NCI-H1417 treated with DMSO at 0.1 percent for 48 hours (cell line): ENCODE results near the gene INPP4A.

ENCODE experiments used
- DNase-seq: peaks from one replicate; lab custom pipeline; 2025; lab: John Stamatoyannopoulos, UW

The INPP4A gene

DNA sequence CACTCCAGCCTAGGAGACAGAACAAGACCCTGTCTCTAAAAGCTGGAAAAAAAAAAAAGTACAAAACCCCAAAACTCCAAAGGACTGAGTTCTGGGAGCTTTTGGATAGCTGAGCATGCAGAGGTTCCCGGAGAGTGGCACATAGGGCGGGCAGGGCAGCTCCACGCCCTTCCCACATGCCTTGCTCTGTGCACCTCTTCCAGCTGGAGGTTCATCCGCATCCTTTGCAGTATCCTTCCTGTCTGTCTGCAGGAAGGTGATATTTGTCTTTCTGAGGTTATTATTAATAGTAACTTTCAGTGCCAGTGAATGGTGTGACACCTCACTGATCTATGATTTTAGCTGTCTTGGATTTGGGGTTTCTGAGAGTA is 70.2 kb downstream of the INPP4A start:
- no peak for DNase-seq

DNA sequence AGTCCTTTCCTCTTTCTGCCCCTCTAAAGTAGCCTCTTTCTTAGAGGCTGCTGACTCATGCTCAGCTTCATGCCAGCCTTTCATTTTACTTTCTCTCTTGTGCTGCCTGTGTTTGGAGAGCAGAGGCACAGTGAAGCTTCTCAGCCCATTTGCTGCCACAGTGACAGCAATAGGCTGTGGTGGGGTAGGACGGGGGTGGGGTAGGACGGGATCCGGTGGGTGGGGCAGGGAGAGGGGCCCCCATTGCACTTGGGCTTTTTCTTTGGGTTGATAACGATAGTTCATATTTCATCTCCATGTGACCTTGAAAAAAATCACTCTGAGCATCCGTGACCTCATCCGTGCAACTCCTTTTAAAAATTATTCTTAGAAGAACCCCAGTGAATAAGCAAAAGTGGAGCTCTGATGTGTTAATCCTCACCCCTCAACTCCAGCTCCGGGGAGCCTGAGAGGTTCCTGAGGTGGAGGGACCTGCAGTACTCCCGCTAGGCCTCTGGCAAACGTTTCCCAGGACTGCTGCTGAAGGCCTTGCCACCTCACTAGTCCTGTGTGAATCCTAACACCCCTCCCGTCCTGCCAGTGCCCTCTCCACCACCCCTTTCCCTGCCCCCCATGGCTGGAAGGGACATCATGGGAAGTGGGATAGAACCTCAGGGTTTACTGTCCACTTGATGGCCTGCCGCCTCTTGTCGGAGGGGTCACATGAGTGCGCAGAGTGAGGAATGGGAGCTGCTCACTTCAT is 70.8 kb downstream of the INPP4A start:
- no peak for DNase-seq

DNA sequence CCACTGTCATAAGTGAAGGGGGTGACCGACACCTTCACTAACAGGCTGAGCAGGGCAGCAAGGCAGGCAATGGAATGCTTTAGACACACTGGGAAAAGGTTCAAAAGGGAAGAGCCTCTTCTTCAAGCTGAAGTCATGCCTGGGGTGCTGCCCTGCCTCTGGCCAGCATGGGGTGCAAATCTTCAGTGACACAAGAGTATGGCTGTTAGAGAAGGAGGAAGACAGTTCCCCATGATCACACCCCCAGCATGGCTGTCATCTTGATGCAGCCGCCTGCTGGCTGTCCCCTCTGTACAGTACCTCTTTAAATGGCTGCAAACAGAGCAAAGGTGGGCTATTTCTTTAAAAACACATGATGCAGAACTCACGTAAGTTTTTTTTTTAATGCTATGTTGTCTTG is 71.9 kb downstream of the INPP4A start:
- DNase-seq, result no peak

DNA sequence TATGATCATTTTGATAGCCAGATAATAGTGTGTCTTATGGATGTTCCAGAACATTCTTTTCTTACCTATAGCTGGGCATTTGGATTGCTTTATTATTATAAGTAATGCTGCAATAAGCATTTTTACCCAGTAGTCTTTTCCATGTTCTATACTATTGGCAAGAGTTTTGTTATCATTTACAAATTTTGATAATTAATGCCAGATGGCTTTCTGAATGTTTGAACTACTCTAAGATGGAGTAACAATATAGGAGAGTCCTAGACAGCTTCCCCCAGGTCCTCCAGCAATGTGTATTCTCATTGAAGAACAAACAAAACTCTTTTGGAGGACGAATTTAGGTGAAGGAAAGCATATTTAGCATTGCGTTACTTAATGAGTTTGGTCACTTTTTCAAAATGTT is 73.0 kb downstream of the INPP4A start:
- DNase-seq, result no peak

DNA sequence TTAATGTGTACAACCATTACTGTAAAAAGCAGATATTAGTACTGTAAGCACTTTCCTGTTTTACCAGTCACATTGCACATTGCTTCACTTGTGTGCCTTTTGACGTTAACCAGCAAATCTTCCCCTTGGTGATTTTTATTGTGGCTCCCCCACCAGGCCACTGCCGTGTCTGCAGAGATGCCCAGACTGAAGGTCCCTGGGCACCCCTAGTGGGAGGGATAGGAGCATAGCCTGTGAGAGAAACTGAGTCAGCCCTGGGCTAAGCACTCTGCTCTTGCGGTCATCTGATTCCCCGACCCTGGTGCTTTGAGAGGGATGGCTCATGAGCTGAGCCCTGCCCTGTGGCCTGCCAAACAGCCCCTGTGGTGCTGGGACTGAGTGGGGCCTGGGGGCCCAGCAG is 73.4 kb downstream of the INPP4A start:
- DNase-seq, result no peak

DNA sequence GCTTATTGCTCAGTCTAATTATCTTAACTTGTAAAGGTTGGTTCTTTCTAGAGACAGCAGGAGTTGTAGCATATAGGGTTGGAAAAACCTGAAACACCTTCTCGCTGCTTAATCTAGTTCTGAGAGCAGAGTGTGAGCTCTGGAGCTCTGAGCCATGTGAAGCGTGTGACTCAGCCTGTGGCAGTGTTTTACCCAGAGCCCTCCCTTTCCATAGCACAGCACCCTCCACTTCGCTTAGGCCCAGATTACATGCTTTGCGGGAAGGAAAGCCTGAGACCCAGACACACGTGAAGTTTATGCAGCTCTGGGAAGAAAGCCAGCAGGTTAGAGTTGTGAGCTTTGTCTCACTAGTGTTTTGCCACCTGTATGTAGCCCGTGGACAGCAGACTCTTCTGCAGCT is 74.5 kb downstream of the INPP4A start:
- DNase-seq, result no peak

DNA sequence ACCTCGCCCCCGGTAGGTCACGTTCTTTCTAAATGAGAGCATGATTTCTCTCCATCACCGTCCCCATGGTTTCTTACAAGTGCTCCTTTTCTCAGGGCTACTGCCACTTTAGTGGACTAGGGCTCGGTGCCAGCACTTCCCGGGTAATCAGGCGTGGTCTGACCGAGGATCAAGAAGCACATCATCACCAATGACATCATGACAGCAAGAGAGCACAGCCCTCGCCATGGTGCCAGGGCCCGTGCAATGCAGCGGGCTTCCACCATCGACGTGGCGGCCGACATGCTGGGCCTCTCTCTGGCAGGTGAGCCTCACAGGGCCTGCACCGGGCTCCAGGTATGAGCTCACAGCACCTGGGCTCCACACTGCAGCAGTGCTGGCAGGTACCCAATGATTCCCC is 75.2 kb downstream of the INPP4A start:
- no peak for DNase-seq

DNA sequence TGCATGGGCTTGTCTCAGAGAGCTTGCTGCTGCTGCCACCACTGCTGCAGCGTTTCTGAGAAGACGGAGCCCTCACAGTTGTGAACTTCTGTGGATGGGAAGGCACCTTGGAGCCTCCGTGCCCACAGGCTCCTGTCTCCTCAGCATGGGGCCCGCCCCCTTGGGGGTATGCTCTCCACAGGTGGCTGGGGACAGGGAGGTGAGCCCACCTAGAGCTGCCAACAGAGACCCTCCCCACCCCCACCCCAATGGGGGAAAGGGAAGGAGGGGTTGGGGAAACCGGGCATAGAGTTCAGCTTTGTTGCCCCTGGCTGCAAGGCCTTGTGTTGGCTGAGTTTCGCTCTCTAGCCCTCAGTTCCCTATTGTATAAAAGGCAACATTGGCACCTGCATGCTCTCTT is 76.1 kb downstream of the INPP4A start:
- no peak for DNase-seq

DNA sequence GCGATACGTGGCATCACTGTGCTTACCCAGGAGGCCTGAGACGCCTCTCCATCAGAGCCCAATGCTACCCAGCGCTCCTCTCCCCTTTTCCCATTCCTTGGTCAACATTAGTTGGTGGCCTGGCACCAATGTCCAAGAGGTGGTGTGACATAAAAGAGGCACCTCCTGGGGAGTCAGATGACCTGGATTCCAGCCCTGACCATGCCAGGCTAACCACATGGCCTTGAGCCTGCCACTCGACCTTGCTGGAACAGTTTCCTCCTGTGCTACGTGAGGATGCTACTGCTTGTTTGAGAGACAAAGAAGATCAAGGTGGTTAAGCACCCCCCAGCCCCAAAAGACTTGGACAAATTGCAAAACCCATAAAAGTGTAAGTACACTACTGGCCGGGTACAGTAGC is 76.6 kb downstream of the INPP4A start:
- no peak for DNase-seq

DNA sequence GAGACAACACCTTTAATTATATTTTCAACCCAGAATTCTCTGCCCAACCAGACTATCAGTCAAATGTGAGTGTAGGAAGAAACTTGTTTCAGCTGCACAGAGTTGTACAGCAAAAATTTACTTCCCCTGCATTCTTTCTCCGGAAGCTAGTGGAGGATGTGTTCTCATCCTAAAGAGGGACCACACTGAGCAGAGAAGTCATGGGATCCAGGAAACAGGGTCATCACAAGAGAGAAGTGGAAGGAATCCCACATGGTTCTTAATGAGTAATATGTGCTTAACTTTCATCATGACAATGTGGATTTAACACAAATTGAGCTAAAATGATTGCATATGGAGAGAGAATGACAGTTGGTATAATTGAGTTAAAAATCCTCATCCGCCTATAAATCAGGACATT is 78.2 kb downstream of the INPP4A start:
- DNase-seq, result no peak

DNA sequence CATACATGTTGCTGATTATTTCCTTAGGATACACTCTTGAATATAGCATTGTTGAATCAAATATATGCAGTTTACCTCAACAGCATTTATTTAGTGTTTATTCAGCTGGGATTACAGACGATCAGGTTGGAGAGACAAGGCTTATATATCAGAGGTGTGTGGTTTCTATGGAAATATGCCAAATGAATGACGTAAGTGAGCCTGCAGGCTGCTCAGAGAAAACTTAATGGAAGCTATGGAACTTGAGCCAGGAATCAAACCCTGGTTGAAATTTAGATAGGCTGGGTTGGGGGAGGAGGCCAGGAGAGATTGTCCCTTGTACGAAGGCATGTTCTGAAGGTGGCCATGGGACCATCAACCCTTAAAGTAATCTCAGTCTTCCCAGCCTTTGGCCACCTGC is 79.5 kb downstream of the INPP4A start:
- DNase-seq, result no peak

DNA sequence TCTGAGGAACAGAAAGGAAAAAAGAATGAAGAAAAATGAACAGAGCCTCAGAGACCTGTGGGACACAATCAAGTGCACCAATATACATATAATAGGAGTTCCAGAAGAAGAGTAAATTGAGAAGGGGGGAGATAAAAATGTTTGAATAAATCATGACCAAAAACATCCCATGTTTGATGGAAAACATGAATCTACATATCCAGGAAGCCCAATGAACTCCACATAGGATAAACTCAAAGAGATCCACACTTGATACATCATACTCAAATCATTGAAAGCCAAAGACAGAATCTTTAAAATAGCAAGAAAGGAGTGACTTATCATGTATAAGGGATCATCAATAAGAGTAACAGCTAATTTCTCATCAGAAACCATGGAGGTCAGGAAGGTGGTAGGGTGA is 83.7 kb downstream of the INPP4A start:
- no peak for DNase-seq

DNA sequence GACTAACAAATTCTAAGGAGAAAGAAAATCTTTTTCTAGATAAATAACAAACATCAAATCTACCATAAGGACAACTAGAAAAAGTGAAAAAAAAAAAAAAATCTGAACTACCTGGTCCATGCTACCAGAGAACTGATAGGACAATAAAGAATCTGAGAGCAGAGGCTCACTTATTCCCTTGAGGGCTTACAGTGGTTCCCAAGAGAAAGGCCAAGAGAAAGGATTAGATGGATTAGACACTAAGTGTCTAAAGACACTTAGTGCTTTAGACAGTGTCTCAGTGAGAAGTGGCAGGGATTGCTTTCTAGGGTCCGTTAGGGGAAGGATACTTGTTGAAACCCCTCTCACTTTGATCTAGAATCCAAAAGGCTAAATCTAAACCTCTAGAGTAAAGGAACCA is 85.5 kb downstream of the INPP4A start:
- DNase-seq, result no peak

DNA sequence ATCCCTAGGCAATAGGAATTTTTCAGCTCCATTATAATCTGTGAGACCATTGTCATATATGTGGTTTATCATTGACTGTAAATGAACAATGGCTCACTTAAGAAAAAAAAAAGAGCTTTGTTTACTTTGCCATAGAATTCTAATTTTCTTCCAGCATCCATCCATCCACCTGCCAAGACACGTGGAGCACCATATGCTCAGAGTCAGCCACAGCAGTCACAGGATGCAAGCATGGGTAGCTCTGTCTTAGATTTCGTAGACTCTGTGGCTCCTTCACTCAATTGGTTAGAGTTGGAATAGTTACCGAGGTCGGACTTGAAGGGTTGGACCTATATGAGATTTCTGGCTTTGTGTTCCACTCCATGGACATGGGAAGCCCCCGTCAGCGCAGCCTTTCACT is 88.1 kb downstream of the INPP4A start:
- no peak for DNase-seq

DNA sequence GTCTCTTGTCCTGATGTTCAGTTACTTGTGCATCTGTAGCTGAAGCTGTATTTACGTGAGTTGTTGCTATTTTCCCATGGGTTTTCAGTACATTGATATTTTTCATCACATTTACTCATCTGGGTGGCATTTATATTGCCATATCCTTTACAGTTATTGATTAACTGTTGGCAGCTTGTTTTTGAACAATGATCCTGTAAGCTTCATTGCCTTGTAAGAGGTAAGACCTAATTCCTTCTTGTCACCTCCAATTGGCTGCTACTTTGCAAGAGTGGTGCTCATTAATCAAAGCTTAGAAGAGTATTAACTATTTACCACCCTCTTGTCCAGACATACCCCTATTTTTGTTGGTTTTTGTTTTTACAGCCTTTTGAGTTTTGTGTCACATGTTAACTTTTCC is 88.9 kb downstream of the INPP4A start:
- DNase-seq, result no peak

DNA sequence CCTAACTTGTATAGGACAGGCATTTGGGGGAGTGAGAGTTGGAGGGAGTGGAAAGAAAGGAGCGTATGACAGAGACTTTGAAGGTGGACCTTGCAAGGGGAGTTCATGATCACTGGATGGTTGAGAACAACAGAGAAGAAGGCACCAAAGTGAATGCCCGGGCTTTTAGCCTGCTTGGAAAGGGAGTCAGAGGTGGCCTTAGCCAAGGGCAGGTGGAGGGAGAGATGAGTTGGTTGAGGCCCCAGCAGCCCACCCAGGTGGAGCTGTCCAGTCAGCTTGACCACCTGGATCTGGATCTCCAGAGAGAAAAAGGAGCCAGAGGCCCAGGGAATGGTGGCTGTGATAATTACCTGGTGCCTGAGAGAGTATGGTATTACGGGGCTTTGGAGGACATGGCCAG is 90.1 kb downstream of the INPP4A start:
- no peak for DNase-seq

DNA sequence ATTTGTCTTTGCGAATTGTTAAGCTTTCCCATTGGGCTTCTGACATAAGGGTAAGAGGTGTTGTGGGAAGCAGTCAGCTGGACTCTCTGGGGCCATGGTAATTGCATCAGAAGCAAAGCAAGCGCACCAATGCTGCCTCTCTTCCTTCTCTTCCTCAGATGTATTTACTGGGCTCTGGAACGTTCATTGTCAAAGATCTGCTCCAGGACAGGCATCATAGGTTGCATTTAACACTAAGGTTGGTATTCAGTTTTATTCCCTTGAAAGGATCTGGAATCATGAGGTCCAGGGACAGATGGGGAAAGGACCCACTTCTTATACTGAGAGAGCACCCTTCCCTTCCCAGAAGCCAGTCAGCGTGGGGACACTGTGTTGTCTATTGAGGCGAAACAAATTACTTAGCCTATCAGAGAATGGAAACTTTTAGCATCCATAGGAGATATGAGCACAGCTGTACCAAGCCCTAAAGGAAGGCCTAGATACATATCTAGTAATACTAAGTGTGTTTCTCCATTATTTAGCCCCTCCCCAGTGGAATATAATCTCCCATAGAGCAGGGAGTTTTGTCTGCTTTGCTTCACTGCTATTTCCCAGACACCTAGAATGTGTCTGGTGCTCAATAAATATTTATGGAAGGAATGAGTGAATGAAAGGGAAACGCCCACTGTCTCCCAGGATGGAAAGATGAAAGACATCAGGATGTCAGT is 91.5 kb downstream of the INPP4A start:
- no peak for DNase-seq

DNA sequence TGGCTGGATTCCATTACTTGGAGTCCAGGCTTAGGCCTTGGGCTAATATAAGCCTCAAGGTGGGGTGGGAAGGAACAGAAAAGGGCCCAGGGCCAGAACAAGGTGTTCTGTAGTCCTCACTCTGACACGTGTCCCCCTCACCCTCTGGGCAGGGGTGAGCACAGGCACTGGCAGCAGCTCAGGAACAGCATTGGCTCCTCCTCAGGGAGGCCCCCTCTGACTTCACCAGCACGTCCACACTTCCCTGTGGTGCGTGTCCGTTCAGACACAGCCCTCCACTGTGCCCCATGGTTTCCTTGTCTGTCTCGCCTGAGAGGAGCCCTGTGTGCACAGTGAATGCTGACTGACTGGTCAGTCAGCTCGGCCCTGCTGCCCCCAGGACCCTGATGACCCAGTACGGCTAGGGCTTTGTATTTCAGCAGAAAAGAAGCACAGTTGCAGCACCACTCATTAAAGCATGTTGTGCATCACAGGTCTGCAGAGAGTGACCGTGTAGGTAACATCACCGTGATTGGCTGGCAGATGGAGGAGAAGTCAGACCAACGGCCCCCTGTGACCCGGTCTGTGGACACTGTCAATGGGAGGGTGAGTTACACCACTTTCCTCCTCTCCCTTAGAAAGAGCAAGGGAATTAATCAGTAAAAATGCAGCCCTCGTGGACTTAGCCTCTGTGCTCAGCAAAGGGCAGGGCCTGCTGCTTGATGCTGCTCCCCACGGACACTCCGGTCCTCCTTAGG is 92.9 kb downstream of the INPP4A start:
- DNase-seq, result no peak

DNA sequence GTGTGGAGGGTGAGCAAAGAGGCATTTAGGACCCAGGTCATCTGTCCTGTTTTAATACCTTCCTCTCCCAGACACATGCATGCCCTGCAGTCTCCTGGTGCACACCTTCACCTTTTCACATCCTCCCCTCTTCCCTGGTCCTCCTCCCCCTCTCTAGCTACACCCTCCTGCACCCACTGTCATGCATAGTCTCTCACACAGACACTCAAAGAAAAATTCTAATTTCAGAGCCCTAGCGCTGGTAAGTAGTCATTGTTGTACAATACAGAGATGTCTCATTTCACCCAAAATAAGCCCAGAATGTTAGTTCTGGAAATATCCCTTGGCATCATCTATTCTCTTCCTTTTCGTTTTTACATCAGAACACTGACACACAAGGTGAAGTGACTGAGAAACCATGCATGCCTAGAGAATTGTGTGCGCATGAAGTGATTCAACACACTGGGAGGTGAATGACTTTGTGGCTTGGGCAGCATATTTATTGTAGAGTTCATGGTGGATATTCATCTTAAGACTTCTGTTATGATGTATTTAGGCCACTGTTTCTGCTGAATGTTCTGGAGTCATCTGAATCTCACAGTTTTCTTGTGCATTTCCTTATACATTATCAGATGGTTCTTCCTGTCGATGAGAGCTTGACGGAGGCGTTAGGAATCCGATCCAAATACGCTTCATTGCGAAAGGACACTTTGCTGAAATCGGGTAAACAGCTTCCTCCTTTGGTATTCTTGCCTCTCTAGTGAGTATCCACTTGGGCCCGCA is 93.8 kb downstream of the INPP4A start:
- no peak for DNase-seq

DNA sequence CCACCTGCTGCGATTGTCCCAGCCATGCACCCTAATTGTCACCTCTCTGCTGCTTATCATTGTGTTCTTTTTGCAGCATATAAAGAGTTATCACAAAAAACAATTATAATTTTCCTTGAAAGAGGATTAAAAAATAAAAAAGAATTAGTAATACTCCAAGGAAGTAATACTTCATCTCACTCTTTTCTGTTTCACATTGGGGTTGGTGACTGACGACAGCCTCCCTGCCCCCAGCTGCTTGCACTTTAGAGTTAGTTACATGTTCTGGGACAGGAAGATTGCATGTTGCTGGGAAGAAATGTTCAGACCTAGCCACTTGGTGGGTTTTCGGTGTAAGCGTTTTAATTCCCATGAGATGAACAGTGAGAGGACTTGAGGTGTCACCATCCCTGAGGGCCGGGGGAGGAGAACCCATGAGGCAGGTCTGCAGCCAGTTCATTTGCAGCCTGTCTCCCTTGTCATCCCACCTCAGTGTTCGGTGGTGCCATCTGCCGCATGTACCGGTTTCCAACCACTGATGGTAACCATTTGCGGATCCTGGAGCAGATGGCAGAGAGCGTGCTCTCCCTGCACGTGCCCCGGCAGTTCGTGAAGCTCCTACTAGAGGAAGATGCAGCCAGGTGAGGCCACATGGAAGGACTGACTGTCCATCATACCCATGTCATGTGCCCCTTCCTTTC is 94.5 kb downstream of the INPP4A start:
- DNase-seq, result no peak

DNA sequence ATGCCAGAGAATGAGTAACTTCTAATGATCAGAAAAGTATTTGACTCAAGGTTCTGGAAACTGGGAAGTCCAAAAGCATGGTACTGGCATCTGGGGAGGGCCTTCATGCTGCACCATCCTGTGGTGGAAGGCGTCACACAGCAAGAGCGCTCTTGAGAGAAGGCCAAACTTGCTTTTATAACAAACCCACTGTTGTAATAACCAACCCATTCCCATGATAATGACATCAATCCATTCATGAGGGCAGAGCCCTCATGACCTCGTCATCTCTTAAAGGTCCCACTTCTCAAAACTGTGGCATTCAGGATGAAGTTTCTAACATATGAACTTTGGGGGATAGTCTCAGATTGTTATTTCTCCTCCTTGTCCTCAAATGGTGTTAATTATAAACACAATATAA is 95.9 kb downstream of the INPP4A start:
- DNase-seq, result no peak

DNA sequence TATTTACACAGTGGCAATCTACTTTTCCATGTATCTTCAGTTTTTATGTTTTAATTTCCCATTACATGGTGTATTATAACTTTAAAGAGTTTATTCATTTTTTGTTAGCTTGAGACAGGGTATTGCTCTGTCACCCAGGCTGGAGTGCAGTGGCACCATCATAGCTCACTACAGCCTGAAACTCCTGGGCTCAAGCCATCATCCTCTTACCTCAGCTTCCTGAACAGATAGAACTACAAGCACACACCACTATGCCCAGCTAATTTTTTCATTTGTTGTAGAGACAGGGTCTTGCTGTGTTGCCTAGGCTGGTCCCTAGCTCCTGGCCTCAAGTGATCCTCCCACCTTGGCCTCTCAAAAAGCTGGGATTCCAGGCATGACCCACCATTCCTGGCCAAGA is 96.8 kb downstream of the INPP4A start:
- no peak for DNase-seq
